Measurements from ENCODE around the gene FXYD4.
A peak's percentile ranks its signal among the peaks of the same experiment; 100 is the strongest.
"Not testable (repeated sequence)": the region's sequence is repeated elsewhere in the genome, so short reads cannot be mapped to it uniquely, and the experiment has no call there.

The FXYD4 gene

GRCh38 chr10:43417950-43418768, 46.7 kb downstream of the FXYD4 start:
- DNase-seq (ENCODE audit: low read depth, low spot score): no peak

GRCh38 chr10:43419997-43420368, 48.5 kb downstream of the FXYD4 start:
- DNase-seq (ENCODE audit: low read depth, low spot score): no peak

GRCh38 chr10:43420369-43421200, 49.1 kb downstream of the FXYD4 start:
- peak; percentile 92 for DNase-seq (ENCODE audit: low read depth, low spot score)

GRCh38 chr10:43421201-43421507, 49.7 kb downstream of the FXYD4 start:
- DNase-seq (ENCODE audit: low read depth, low spot score): no peak

GRCh38 chr10:43421519-43421918, 50.1 kb downstream of the FXYD4 start:
- DNase-seq (ENCODE audit: low read depth, low spot score): no peak

DNA sequence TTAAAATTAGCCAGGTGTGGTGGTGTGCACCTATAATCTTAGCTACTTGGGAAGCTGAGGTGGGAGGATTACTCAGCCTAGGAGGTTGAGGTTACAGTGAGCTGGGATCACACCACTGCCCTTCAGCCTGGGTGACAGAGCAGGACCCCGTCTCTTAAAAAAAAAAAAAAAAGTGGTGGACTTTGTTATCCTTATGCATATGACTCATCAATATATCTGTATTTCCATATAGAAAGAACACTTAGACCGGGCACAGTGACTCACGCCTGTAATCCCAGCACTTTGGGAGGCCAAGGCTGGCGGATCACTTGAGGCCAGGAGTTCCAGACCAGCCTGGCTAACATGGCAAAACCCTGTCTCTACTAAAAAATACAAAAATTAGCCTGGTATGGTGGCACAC, 50.5 kb downstream of the FXYD4 start:
- not testable (repeated sequence) for DNase-seq (ENCODE audit: low read depth, low spot score)

- DNase-seq (ENCODE audit: low read depth, low spot score): no peak
Measured at GRCh38 chr10:43424416-43424815, 53.0 kb downstream of the FXYD4 start.
